Transverse colon (tissue), 4 donors: ENCODE measurements around the gene RAB13. TPM values are rescaled to one million over a fixed set of nuclear protein-coding genes. Genes with fewer than 3 reads are reported as not detected.
A peak's percentile ranks its signal among the peaks of the same experiment; 100 is the strongest.

Experiments used
- DNase-seq: peaks from one replicate; pipeline ENCODE4 v3.0.0-alpha.2; 2019
- H3K27ac ChIP-seq, 4 donors: fragments of 200-600 bp; sonication (generic); 2 replicates each; pipeline ENCODE4 v1.5.1; 2016 to 2018; ENCODE audit warnings: inconsistent platforms in 4 of 4
- H3K27me3 ChIP-seq: fragments of 200-600 bp; sonication (generic); 2 replicates; pipeline ENCODE4 v1.5.1; 2017; ENCODE audit warnings: inconsistent platforms
- H3K36me3 ChIP-seq, 4 donors: fragments of 200-600 bp; sonication (generic); 2 replicates each; pipeline ENCODE4 v1.5.1; 2017 to 2019; ENCODE audit warnings: inconsistent platforms in 4 of 4
- H3K4me1 ChIP-seq, 4 donors: fragments of 200-600 bp; sonication (generic); 2 replicates each; pipeline ENCODE4 v1.5.1; 2017 to 2020; ENCODE audit warnings: inconsistent platforms in 4 of 4
- H3K4me3 ChIP-seq, 4 donors: fragments of 200-600 bp; sonication (generic); 1 replicate in 1 of 4; 2 replicates in 3 of 4; pipeline versions ENCODE4 v1.5.1 to v1.6.1; 2017 to 2019; ENCODE audit warnings: inconsistent platforms in 4 of 4
- H3K9me3 ChIP-seq, 2 donors: fragments of 200-600 bp; sonication (generic); 2 replicates each; pipeline ENCODE4 v1.5.1; 2017 to 2019; ENCODE audit warnings: inconsistent platforms in 2 of 2
- CTCF ChIP-seq, 5 experiments: fragments of 200-600 bp in 3 of 5; fragments of 450-650 bp in 2 of 5; sonication (generic) in 3 of 5; IDR thresholded peaks; 1 replicate in 2 of 5; 2 replicates in 3 of 5; pipeline ENCODE4 v1.5.1; 2016 to 2017; ENCODE audit warnings: antibody characterized with exemption in 5 of 5, inconsistent platforms in 3 of 5, mild to moderate bottlenecking in 2 of 5, moderate library complexity in 1 of 5
- EP300 ChIP-seq: sonication (generic); formaldehyde crosslinking; IDR thresholded peaks from one replicate; pipeline ENCODE4 v1.6.1; 2017; ENCODE audit warnings: antibody characterized with exemption, low read depth
- POLR2A ChIP-seq: fragments of 450-650 bp; IDR thresholded peaks from one replicate; pipeline ENCODE4 v1.6.1; 2016; ENCODE audit warnings: antibody characterized with exemption, mild to moderate bottlenecking, moderate library complexity
- POLR2AphosphoS5 ChIP-seq, 3 donors: sonication (generic); formaldehyde crosslinking; IDR thresholded peaks; one replicate each; pipeline ENCODE4 v1.6.1; 2016; ENCODE audit warnings: antibody characterized with exemption in 3 of 3
- WGBS, 2 donors: methylation state at CpG; one replicate each; pipeline ENCODE4 v1.1.5; 2018; ENCODE audit warnings: low coverage in 1 of 2; 5-methylcytosine and 5-hydroxymethylcytosine counted together
- in situ Hi-C, 4 donors: fragments of 200-750 bp; cut with MboI; loops; one replicate each; pipeline versions ENCODE4 v1.15.0 to v1.15.1; 2017; ENCODE audit warnings: low sequenced_read_pairs in 3 of 4, low pct_ligation_motif_present in 1 of 4, low pct_unique_long_range_greater_than_20kb in 1 of 4
- intact Hi-C: fragments of 100-400 bp; cut with DNase I; formaldehyde crosslinking; loops from one replicate; pipeline ENCODE4 v1.15.1; 2023; ENCODE audit warnings: low total_unique reads
- total RNA-seq, 4 donors: library from RNA; depleted of rRNA; stranded (reverse); fragments of >200 nt; gene quantifications; one replicate each; pipeline ENCODE4 v1.1.0, GENCODE V29; 2016

RAB13 gene
- total RNA-seq, 4 donors from 2014 or later, result 4.0 to 27.9 (median 15.4) TPM

DNA sequence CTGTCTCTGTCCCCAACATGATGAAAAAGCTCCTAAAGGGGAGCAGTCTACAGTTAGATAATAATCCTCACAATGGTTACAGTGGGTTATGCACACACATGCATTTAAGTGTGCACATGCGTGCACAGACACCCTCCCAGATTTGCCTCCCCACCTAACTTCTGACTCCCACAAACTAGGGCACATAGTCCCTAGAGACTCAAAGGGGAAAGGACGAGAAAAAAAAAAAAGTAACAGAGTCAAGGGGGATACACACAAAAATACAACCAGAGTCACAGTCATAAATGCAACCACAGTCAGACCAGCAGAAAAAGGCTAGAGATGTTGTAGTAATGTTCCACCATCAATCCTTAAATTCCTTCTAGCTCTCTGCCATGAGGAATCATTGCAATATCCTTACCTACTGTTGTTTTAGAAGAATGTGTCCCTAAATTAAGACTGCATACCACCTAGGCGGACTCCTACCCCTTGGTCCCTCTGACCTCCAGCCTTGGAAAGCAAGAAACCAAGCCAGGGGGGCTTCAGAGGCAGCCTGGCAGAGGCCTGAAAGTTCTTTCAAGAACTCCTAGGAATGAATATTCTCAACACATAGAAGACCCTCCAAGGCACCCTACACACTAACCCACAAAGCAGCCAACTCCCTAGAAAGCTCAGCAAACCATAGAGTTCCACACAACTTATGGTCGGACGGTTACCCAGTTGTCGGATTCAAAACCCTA lies 29.0 kb downstream of the RAB13 start:
- H3K27ac ChIP-seq, result peak overlapping the region; percentile 94 to 98 (median 96)
- intact Hi-C loops (no loop called here), in situ Hi-C loops (loop anchor here in 1 of 4 donors (25.0 kb wide), 1 partner anchor 295 kb away; the partner anchor contains the start of genes ILF2 and SNAPIN)
- peaks cover 0 to 9% (median 2%) of the 10 kb centered on the region in 4 donors for H3K36me3 ChIP-seq
- TF ChIP-seq POLR2A (no peak), POLR2AphosphoS5 (IDR thresholded peaks at IDR 0.05) (no peak), CTCF (IDR thresholded peaks at IDR 0.05) (no peak), EP300 (no peak)
- peak overlapping the region; percentile 79 to 98 (median 91) for H3K4me3 ChIP-seq
- H3K27me3 ChIP-seq, result no peaks in the 10 kb centered on the region
- H3K4me1 ChIP-seq, result peaks cover 22 to 40% (median 31%) of the 10 kb centered on the region in 4 donors
- 26% methylated on average over 6 of the region's 6 CpGs; no CpG with 5 or more reads in 1 of the 2 donors for WGBS, 2 donors
- H3K9me3 ChIP-seq, result no peaks in the 10 kb centered on the region
- no peak for DNase-seq

DNA sequence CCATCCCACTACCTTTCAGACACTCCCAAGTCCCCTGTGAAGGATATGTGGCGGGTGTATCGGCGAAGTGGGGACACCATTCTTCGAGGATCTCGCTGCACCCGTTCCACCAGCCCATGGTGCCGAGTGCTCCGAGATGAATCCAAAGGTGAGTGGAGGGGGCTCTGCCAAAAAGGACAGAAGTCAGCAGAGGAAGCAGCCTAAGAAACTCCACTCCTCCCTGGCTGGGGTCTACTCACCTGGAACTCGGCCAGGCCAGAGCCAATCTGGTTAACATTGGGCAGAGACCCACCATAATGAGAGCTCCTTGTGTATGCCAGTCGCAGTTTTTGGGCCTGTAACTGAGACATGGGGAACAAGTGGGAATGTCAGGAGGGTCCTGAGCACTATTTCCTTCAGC lies 31.3 kb downstream of the RAB13 start:
- intact Hi-C loops, result no loop called here
- TF ChIP-seq CTCF (IDR thresholded peaks at IDR 0.05) (no peak), POLR2AphosphoS5 (IDR thresholded peaks at IDR 0.05) (no peak), EP300 (no peak), POLR2A (no peak)
- H3K4me1 ChIP-seq, result peaks cover 18 to 32% (median 25%) of the 10 kb centered on the region in 4 donors
- in situ Hi-C loops, result loop anchor here in 1 of 4 donors (25.0 kb wide), 1 partner anchor 293 kb away; the partner anchor contains the start of genes ILF2 and SNAPIN
- H3K27ac ChIP-seq, result no peak overlapping the region
- H3K36me3 ChIP-seq, result peaks cover 0 to 30% (median 14%) of the 10 kb centered on the region in 4 donors
- H3K4me3 ChIP-seq, result no peak overlapping the region
- H3K27me3 ChIP-seq, result no peaks in the 10 kb centered on the region
- no peak for DNase-seq
- H3K9me3 ChIP-seq, result no peaks in the 10 kb centered on the region
- WGBS, 2 donors, result 92% methylated on average over 10 of the region's 10 CpGs; no CpG with 5 or more reads in 1 of the 2 donors

- no peak overlapping the region for H3K4me3 ChIP-seq
- H3K4me1 ChIP-seq, result peaks cover 13 to 25% (median 21%) of the 10 kb centered on the region in 4 donors
- H3K36me3 ChIP-seq, result peaks cover 0 to 39% (median 16%) of the 10 kb centered on the region in 4 donors
- H3K9me3 ChIP-seq, result no peaks in the 10 kb centered on the region
- WGBS, 2 donors, result 86% methylated on average over 4 of the region's 4 CpGs; no CpG with 5 or more reads in 1 of the 2 donors
- in situ Hi-C loops (loop anchor here in 1 of 4 donors (25.0 kb wide), 1 partner anchor 292 kb away; the partner anchor contains the start of genes ILF2 and SNAPIN), intact Hi-C loops (no loop called here)
- no peak overlapping the region for H3K27ac ChIP-seq
- no peak for DNase-seq
- no peaks in the 10 kb centered on the region for H3K27me3 ChIP-seq
- TF ChIP-seq EP300 (no peak), POLR2A (no peak), CTCF (IDR thresholded peaks at IDR 0.05) (no peak), POLR2AphosphoS5 (IDR thresholded peaks at IDR 0.05) (no peak)
Observed at GRCh38 chr1:153953859-153954365, 32.2 kb downstream of the RAB13 start.

GRCh38 chr1:153951801-153952200 lies 34.3 kb downstream of the RAB13 start:
- H3K9me3 ChIP-seq, result no peaks in the 10 kb centered on the region
- peaks cover 0 to 49% (median 22%) of the 10 kb centered on the region in 4 donors for H3K36me3 ChIP-seq
- no peak overlapping the region for H3K27ac ChIP-seq
- no peak for DNase-seq
- intact Hi-C loops, result no loop called here
- 89% methylated on average over 2 of the region's 2 CpGs; no CpG with 5 or more reads in 1 of the 2 donors for WGBS, 2 donors
- no peaks in the 10 kb centered on the region for H3K27me3 ChIP-seq
- in situ Hi-C loops, result loop anchor here in 1 of 4 donors (25.0 kb wide), 1 partner anchor 290 kb away; the partner anchor contains the start of genes ILF2 and SNAPIN
- H3K4me3 ChIP-seq, result no peak overlapping the region
- H3K4me1 ChIP-seq, result peaks cover 6 to 16% (median 14%) of the 10 kb centered on the region in 4 donors
- TF ChIP-seq POLR2A (no peak), CTCF (IDR thresholded peaks at IDR 0.05) (no peak), POLR2AphosphoS5 (IDR thresholded peaks at IDR 0.05) (no peak), EP300 (no peak)
